Liver (tissue), 3 donors: ENCODE data around the gene BCL2L13.

Experiments
- EGR1 ChIP-seq, 2 donors: IDR thresholded peaks; 2 replicates each; pipeline ENCODE4 v1.6.1; 2016 to 2018; ENCODE audit warnings: antibody characterized with exemption in 2 of 2, low read depth in 2 of 2
- FOXA1 ChIP-seq: IDR thresholded peaks from 2 replicates; pipeline ENCODE4 v1.6.1; 2016; ENCODE audit warnings: antibody characterized with exemption
- GABPA ChIP-seq, 2 donors: IDR thresholded peaks in 1 of 2; conservative IDR thresholded peaks in 1 of 2; 2 replicates each; pipeline ENCODE4 v1.6.1; 2016; ENCODE audit warnings: antibody characterized with exemption in 2 of 2, mild to moderate bottlenecking in 1 of 2, moderate library complexity in 1 of 2
- HNF4A ChIP-seq, 2 donors: conservative IDR thresholded peaks; 2 replicates each; pipeline ENCODE4 v1.6.1; 2016; ENCODE audit warnings: antibody characterized with exemption in 2 of 2, mild to moderate bottlenecking in 2 of 2
- HNF4G ChIP-seq: IDR thresholded peaks from 2 replicates; pipeline ENCODE4 v1.6.1; 2016; ENCODE audit warnings: antibody characterized with exemption
- JUND ChIP-seq, 2 donors: IDR thresholded peaks; 2 replicates each; pipeline ENCODE4 v1.6.1; 2016; ENCODE audit warnings: antibody characterized with exemption in 2 of 2
- NR2F2 ChIP-seq: IDR thresholded peaks from 2 replicates; pipeline ENCODE4 v1.6.1; 2016; ENCODE audit warnings: antibody characterized with exemption
- RAD21 ChIP-seq, 2 donors: IDR thresholded peaks; 2 replicates each; pipeline ENCODE4 v1.6.1; 2016; ENCODE audit warnings: antibody characterized with exemption in 2 of 2, mild to moderate bottlenecking in 2 of 2
- SP1 ChIP-seq: IDR thresholded peaks from 2 replicates; pipeline ENCODE4 v1.6.1; 2018; ENCODE audit warnings: antibody characterized with exemption, mild to moderate bottlenecking
- TAF1 ChIP-seq: conservative IDR thresholded peaks from 2 replicates; pipeline ENCODE4 v1.6.1; 2016; ENCODE audit warnings: antibody characterized with exemption, mild to moderate bottlenecking
- YY1 ChIP-seq: IDR thresholded peaks from 2 replicates; pipeline ENCODE4 v1.6.1; 2016; ENCODE audit warnings: antibody characterized with exemption, mild to moderate bottlenecking
- TF ChIP-seq, protein P1 (sequence below): fragments of 150-350 bp; IDR thresholded peaks from 2 replicates; pipeline ENCODE4 v1.5.1; 2017; ENCODE audit warnings: improper control_type of control experiment, low read depth, low read length; ENCODE audit not compliant: missing input control
- TF ChIP-seq, protein P2 (sequence below): IDR thresholded peaks from 2 replicates; pipeline ENCODE4 v1.6.1; 2016; ENCODE audit warnings: antibody characterized with exemption, mild to moderate bottlenecking
- TF ChIP-seq, protein P3 (sequence below): IDR thresholded peaks from 2 replicates; pipeline ENCODE4 v1.6.1; 2016; ENCODE audit warnings: antibody characterized with exemption
- donor health status: healthy.
- donor health status: healthy.

DNA sequence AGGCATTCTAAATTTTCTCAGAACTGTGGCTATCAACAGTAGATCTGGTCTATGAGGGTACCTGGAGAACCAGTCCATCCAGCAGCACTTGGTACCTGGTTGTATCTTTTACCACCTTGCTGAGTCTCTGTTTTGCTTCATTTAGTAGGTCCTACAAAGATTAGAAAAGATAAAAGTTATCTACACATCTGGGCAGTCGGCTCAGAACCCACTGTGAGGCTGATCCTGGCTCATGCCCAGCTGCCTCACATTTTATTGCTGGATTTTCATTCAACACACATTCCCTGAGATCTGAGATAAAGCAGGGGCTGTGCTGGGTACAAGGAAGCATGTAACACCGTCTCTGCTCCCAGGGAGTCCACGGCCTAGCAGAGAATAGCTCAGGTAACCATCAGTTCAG is 37.5 kb upstream of the BCL2L13 start:
- TF ChIP-seq, protein P1, sequence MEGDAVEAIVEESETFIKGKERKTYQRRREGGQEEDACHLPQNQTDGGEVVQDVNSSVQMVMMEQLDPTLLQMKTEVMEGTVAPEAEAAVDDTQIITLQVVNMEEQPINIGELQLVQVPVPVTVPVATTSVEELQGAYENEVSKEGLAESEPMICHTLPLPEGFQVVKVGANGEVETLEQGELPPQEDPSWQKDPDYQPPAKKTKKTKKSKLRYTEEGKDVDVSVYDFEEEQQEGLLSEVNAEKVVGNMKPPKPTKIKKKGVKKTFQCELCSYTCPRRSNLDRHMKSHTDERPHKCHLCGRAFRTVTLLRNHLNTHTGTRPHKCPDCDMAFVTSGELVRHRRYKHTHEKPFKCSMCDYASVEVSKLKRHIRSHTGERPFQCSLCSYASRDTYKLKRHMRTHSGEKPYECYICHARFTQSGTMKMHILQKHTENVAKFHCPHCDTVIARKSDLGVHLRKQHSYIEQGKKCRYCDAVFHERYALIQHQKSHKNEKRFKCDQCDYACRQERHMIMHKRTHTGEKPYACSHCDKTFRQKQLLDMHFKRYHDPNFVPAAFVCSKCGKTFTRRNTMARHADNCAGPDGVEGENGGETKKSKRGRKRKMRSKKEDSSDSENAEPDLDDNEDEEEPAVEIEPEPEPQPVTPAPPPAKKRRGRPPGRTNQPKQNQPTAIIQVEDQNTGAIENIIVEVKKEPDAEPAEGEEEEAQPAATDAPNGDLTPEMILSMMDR: no peak
- TF ChIP-seq YY1 (no peak), SP1 (no peak), RAD21 (IDR thresholded peaks at IDR 0.05) (no peak), JUND (IDR thresholded peaks at IDR 0.05) (no peak), GABPA (IDR thresholded peaks at IDR 0.05 in 1 of 2, conservative IDR thresholded peaks at IDR 0.05 in 1 of 2) (no peak), FOXA1 (no peak), NR2F2 (no peak), EGR1 (IDR thresholded peaks at IDR 0.05; ENCODE audit: low read depth in 2 of 2) (no peak), TAF1 (no peak), HNF4A (conservative IDR thresholded peaks at IDR 0.05) (no peak), HNF4G (no peak)
- TF ChIP-seq, protein P2, sequence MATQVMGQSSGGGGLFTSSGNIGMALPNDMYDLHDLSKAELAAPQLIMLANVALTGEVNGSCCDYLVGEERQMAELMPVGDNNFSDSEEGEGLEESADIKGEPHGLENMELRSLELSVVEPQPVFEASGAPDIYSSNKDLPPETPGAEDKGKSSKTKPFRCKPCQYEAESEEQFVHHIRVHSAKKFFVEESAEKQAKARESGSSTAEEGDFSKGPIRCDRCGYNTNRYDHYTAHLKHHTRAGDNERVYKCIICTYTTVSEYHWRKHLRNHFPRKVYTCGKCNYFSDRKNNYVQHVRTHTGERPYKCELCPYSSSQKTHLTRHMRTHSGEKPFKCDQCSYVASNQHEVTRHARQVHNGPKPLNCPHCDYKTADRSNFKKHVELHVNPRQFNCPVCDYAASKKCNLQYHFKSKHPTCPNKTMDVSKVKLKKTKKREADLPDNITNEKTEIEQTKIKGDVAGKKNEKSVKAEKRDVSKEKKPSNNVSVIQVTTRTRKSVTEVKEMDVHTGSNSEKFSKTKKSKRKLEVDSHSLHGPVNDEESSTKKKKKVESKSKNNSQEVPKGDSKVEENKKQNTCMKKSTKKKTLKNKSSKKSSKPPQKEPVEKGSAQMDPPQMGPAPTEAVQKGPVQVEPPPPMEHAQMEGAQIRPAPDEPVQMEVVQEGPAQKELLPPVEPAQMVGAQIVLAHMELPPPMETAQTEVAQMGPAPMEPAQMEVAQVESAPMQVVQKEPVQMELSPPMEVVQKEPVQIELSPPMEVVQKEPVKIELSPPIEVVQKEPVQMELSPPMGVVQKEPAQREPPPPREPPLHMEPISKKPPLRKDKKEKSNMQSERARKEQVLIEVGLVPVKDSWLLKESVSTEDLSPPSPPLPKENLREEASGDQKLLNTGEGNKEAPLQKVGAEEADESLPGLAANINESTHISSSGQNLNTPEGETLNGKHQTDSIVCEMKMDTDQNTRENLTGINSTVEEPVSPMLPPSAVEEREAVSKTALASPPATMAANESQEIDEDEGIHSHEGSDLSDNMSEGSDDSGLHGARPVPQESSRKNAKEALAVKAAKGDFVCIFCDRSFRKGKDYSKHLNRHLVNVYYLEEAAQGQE: no peak
- TF ChIP-seq, protein P3, sequence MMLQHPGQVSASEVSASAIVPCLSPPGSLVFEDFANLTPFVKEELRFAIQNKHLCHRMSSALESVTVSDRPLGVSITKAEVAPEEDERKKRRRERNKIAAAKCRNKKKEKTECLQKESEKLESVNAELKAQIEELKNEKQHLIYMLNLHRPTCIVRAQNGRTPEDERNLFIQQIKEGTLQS: no peak
